HS-27A (cell line): ENCODE measurements around the gene PLAAT5.
A peak's percentile ranks its signal among the peaks of the same experiment; 100 is the strongest.
"Not testable (repeated sequence)": the region's sequence is repeated elsewhere in the genome, so short reads cannot be mapped to it uniquely, and the experiment has no call there.

Experiments used
- DNase-seq: peaks from one replicate; pipeline ENCODE4 v3.0.0-alpha.2; 2012; ENCODE audit warnings: low read depth, missing footprints

PLAAT5 gene

GRCh38 chr11:63480039-63480438, 10.9 kb downstream of the PLAAT5 start:
- no peak for DNase-seq

DNA sequence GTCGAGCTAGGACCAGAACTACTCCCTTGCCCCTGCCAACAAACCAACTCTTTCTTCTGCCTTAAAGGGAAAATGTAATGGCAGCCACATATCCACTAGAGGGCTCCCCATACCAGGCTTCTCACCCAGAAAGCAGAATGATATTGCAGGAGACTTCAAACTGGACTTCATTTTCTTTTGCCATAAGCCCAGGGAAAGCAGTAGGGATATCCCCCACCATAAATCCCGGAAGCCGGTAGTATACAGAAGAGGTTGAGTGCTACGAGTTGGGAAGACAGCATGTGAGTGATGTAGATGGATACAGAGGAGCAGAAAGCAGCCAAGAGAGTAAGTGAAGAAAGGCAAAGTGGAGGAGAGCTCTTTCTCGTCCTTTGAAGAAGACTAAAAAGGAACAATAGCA, 12.1 kb downstream of the PLAAT5 start:
- peak; percentile 41 for DNase-seq

GRCh38 chr11:63476618-63477017, 14.3 kb downstream of the PLAAT5 start:
- DNase-seq, result no peak

DNA sequence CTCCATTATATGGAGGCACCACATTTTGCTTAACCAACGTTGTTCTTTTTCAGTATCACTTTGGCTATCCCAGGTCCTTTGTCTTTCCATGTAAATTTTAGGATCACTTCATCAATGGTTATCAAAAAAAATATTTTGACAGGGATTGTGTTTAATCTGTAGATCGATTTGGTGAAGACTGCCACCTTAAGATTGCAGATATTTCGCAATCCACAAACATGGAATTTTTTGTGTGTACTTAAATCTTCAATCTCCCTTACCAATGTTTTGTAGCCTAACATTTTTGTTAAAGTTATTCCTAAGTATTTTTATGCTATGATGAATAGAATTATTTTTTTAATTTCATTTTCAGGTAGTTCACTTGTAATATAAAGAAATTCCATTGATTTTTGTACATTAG, 18.6 kb downstream of the PLAAT5 start:
- DNase-seq, result no peak

GRCh38 chr11:63470311-63470710, 20.7 kb downstream of the PLAAT5 start:
- DNase-seq, result no peak

DNA sequence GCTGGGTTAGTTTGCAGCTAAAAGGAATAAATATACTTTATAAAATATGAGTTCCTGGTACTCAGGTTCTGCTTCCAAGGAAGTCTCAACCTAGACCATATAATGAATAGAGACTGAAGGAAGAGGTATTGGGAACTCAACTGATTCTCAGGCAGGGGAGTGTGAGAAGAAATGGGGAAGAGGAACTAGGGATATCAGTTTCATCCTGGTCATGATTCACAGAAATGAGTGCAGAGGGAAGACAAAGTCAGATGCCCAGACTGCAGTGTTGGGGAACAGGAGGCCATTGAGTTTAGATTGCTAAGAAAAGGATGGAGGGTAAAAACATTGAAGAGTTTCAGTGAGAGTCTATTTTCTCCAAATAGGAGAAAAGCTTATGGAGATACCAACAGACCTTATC, 28.8 kb downstream of the PLAAT5 start:
- no peak for DNase-seq

- DNase-seq, result no peak
Measured at GRCh38 chr11:63459586-63459985, 31.4 kb downstream of the PLAAT5 start.

DNA sequence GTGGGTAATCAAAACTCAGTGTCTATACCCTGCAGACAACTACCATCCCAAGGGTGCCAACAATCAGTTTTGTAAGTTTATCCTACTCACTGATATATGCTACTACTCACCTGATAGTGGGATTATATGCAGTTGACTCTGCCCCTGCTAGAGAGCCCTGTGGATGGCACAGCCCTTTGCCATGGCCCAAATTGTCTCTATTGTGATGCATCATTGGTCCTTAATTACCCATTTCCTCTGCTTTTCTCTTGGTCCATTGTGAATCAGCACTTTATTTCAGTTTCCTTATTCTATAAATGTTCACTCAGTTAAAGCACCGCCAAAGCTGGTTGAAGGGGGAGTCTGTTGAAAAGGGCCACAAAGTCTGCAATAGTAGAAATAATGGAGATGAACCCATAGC, 42.3 kb downstream of the PLAAT5 start:
- no peak for DNase-seq

DNA sequence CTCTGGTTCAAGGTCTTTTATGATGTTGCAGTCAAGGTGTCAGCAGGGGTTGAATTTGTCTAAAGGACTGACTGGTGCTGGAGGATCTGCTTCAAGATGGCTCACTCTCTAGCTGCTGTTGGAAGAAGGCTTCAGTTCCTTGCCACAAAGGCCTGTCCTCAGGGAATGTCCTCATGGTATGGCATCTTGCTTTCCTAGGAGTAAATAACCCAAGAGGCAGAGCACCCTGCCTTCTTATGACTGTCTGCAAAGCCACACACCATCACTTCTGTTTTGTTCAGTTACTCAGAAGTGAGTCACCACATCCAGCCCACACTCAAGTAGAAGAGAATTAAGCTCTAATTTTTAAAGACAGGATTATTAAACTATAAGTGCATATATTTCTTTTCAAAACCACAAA, 45.2 kb downstream of the PLAAT5 start:
- no peak for DNase-seq

- no peak for DNase-seq
Measured at GRCh38 chr11:63445118-63445517, 45.8 kb downstream of the PLAAT5 start.

DNA sequence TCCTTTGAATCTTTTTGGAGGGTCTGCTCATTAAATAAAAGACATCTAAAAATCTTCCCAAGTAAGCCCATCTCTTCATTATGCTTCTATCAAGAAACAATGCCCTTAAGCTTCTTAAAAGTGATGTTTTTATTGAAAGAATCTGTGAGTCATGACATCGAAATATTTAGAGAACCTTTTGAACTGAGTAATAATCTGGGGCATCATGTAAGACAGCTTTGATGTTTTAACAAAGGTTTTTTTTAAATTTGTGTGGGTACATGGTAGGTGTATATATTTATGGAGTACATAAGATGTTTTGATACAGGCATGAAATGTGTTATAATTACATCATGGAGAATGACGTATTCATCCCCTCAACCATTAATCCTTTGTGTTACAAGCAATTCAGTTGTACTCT, 46.8 kb downstream of the PLAAT5 start:
- DNase-seq, result no peak

GRCh38 chr11:63443714-63444113, 47.3 kb downstream of the PLAAT5 start:
- DNase-seq, result no peak

DNA sequence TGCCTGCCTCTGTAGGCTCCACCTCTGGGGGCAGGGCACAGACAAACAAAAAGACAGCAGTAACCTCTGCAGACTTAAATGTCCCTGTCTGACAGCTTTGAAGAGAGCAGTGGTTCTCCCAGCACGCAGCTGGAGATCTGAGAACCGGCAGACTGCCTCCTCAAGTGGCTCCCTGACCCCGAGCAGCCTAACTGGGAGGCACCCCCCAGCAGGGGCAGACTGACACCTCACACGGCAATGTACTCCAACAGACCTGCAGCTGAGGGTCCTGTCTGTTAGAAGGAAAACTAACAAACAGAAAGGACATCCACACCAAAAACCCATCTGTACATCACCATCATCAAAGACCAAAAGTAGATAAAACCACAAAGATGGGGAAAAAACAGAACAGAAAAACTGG, 55.1 kb downstream of the PLAAT5 start:
- DNase-seq, result not testable (repeated sequence)

GRCh38 chr11:63435351-63435750, 55.6 kb downstream of the PLAAT5 start:
- DNase-seq, result not testable (repeated sequence)

GRCh38 chr11:63430731-63431130, 60.2 kb downstream of the PLAAT5 start:
- not testable (repeated sequence) for DNase-seq

DNA sequence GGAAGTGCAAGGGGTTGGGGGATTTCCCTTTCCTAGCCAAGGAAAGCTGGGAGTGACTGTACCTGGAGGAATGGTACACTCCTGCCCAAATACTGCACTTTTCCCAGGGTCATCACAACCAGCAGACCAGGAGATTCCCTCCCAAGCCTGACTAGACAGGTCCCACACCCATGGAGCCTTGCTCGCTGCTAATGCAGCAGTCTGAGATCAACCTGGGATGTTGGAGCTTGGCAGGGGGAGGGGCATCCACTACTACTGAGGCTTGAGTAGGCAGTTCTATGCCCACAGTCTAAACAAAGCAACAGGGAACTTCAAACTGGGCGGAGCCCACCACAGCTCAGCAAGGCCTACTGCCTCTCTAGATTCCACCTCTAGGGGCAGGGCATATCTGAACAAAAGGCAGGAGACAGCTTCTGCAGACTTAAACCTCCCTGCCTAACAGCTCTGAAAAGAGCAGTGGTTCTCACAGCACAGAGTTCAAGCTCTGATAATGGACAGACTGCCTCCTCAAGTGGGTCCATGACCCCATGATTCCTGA, 62.9 kb downstream of the PLAAT5 start:
- DNase-seq, result no peak

GRCh38 chr11:63417174-63417852, 73.7 kb downstream of the PLAAT5 start:
- no peak for DNase-seq
